Endothelial cell of coronary artery (primary cell): ENCODE measurements around the gene MUC12. TPM values are rescaled to one million over a fixed set of nuclear protein-coding genes. Genes with fewer than 3 reads are reported as not detected.

Experiments used
- total RNA-seq: library from RNA; depleted of rRNA; stranded (reverse); fragments of >200 nt; gene quantifications from 2 replicates; pipeline ENCODE4 v1.2.3, GENCODE V29; 2014

The MUC12 gene
- total RNA-seq = not detected in 2 replicates

GRCh38 chr7:100969066-100969615, at the start of gene MUC12:
MUC12 (plus strand) TSS chr7:100969565; CDS start chr7:100969623, 58 bp downstream.

GRCh38 chr7:100949227-100949932, 20.0 kb upstream of the MUC12 start, which contains the start of gene MUC3A:
MUC3A (plus strand) TSS chr7:100949534; CDS start chr7:100949625, 91 bp downstream.

Other genes with a start within 250 kb of the MUC12 start
- not detected in 2 replicates for gene EPO, start 249.1 kb upstream of the MUC12 start, total RNA-seq
- gene ZAN, start 236.0 kb upstream of the MUC12 start, total RNA-seq = not detected in 2 replicates
- gene EPHB4, start 142.0 kb upstream of the MUC12 start, total RNA-seq = 281 and 308 TPM in 2 replicates
- gene SLC12A9, start 116.9 kb upstream of the MUC12 start, total RNA-seq = 20.0 and 22.2 TPM in 2 replicates
- 64.1 and 73.1 TPM in 2 replicates for gene TRIP6, start 102.2 kb upstream of the MUC12 start, total RNA-seq
- gene SRRT, start 94.5 kb upstream of the MUC12 start, total RNA-seq = 49.1 and 58.4 TPM in 2 replicates
- 2.5 and 5.3 TPM in 2 replicates for gene UFSP1, start 79.8 kb upstream of the MUC12 start, total RNA-seq
- gene ACHE, start 73.7 kb upstream of the MUC12 start, total RNA-seq = 0.18 and 0.28 TPM in 2 replicates
- under 0.01 TPM in 1 of 2 replicates, not detected in the other for gene MUC3A, start 20.0 kb upstream of the MUC12 start, total RNA-seq
- not detected in 2 replicates for gene MUC17, start 50.5 kb downstream of the MUC12 start, total RNA-seq
- 18.7 and 36.1 TPM in 2 replicates for gene TRIM56, start 115.9 kb downstream of the MUC12 start, total RNA-seq
- gene SERPINE1, start 157.5 kb downstream of the MUC12 start, total RNA-seq = 1,365 and 3,900 TPM in 2 replicates
- gene AP1S1, start 184.9 kb downstream of the MUC12 start, total RNA-seq = 154 and 216 TPM in 2 replicates
- under 0.01 TPM in 1 of 2 replicates, not detected in the other for gene VGF, start 196.0 kb downstream of the MUC12 start, total RNA-seq
- not detected in 2 replicates for gene NAT16, start 210.7 kb downstream of the MUC12 start, total RNA-seq
- not detected in 2 replicates for gene MOGAT3, start 231.5 kb downstream of the MUC12 start, total RNA-seq
- 58.9 and 99.5 TPM in 2 replicates for gene PLOD3, start 248.0 kb downstream of the MUC12 start, total RNA-seq
- gene ZNHIT1, start 248.6 kb downstream of the MUC12 start, total RNA-seq = 94.3 and 111 TPM in 2 replicates